ENCODE data around the gene PPCS.

DNA sequence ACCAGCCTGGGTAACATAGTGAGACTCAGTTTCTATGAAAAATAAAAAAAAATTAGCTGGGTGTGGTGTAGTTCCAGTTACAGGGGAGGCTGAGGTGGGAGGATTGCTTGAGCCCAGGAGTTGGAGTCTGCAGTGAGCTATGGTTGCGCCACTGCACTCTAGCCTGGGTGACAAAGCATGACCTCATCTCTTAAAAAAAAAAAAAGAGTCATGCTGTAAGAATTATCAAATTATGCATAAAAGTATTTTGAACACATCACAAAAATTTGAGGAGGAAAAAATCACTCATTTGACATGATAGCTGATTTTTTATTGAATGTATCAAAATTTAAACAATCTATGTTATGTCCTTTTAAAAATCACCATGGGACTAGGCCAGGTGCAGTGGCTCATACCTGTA, 24.6 kb downstream of the PPCS start:
- TF ChIP-seq CTCF (IDR thresholded peaks at IDR 0.05; ENCODE audit: low read length) (no peak), EZH2phosphoT487 (IDR thresholded peaks at IDR 0.05; ENCODE audit: low read length) (no peak)
